HepG2 (cell line): ENCODE measurements around the gene ANKS1B. TPM values are rescaled to one million over a fixed set of nuclear protein-coding genes. Genes with fewer than 3 reads are reported as not detected.

ENCODE experiments used
- ATAC-seq: fragments of 200-7000 bp; cut with Tn5 transposase; 3 replicates; pipeline ENCODE4 v1.9.1; 2020; ENCODE audit warnings: mild to moderate bottlenecking, moderate library complexity
- BruUV-seq: library from RNA; stranded (reverse); fragments of 400-500 nt; replicated peaks from 2 replicates; lab custom pipeline; 2021; lab: Mats Ljungman, UMichigan
- CTCF ChIA-PET: fragments of 300-600 bp; formaldehyde crosslinking; extraction: SDS; loops from one replicate; lab custom pipeline; 2021; ENCODE audit warnings: low total read pairs, inconsistent platforms, low intra/inter-chr PET ratio; lab: Yijun Ruan, JAX
- POLR2A ChIA-PET: fragments of 350-600 bp; sonication (Branson Sonifier 250); formaldehyde crosslinking; loops from one replicate; lab custom pipeline; 2020; ENCODE audit warnings: antibody characterized with exemption, inconsistent platforms; lab: Yijun Ruan, JAX
- DNase-seq: peaks from one replicate; pipeline ENCODE4 v3.0.0-alpha.2; 2015; ENCODE audit warnings: low spot score
- FAIRE-seq: peaks from 3 replicates; lab custom pipeline; 2011; peaks lifted over from hg19 to GRCh38; lab: Jason Lieb, UNC
- H2AFZ ChIP-seq: one replicate; pipeline ENCODE4 v1.6.1; 2011; ENCODE audit warnings: low read length, inconsistent platforms
- H3K27ac ChIP-seq: fragments of 300-600 bp; 3 replicates; pipeline ENCODE4 v1.8.0; 2011; ENCODE audit warnings: mixed run types, mild to moderate bottlenecking, mixed read lengths, low read length, inconsistent platforms; ENCODE audit not compliant: insufficient read depth; ENCODE audit errors: extremely low read length
- H3K27me3 ChIP-seq, 2 experiments: fragments of 200-600 bp in 1 of 2; 2 replicates in 1 of 2; 3 replicates in 1 of 2; pipeline versions ENCODE4 v1.6.0 to v1.8.0; 2011; ENCODE audit warnings: low read length in 2 of 2, mild to moderate bottlenecking in 2 of 2, moderate library complexity in 2 of 2, inconsistent platforms in 1 of 2; ENCODE audit not compliant: insufficient read depth in 2 of 2, control insufficient read depth in 1 of 2
- H3K36me3 ChIP-seq, 2 experiments: fragments of 200-600 bp in 1 of 2; replicated peaks in 1 of 2; 2 replicates in 1 of 2; 3 replicates in 1 of 2; pipeline versions ENCODE4 v1.5.1 to v1.8.0; 2011; ENCODE audit warnings: low read length in 2 of 2, inconsistent platforms in 1 of 2; ENCODE audit not compliant: insufficient read depth in 2 of 2, control insufficient read depth in 1 of 2
- H3K4me1 ChIP-seq: 2 replicates; pipeline ENCODE4 v1.5.1; 2012; ENCODE audit warnings: low read length, inconsistent platforms; ENCODE audit not compliant: insufficient read depth
- H3K4me2 ChIP-seq: 2 replicates; pipeline ENCODE4 v1.6.0; 2011; ENCODE audit warnings: low read depth, low read length, inconsistent platforms
- H3K4me3 ChIP-seq, 3 experiments: fragments of 200-600 bp in 1 of 3; sonication (generic), shearing (Covaris generic) in 1 of 3; replicated peaks in 1 of 3; 2 replicates each; pipeline ENCODE4 v1.5.1; 2011 to 2016; ENCODE audit warnings: low read length in 3 of 3, inconsistent platforms in 2 of 3, low read depth in 2 of 3, mild to moderate bottlenecking in 2 of 3, control low read depth in 1 of 3, mixed read lengths in 1 of 3; ENCODE audit not compliant: insufficient read depth in 1 of 3
- H3K79me2 ChIP-seq: one replicate; pipeline ENCODE4 v1.6.1; 2011; ENCODE audit warnings: low read length, inconsistent platforms; ENCODE audit not compliant: insufficient read depth
- H3K9ac ChIP-seq: 2 replicates; pipeline ENCODE4 v1.6.0; 2011; ENCODE audit warnings: mild to moderate bottlenecking, low read depth, low read length, inconsistent platforms; ENCODE audit not compliant: insufficient read depth
- H3K9me3 ChIP-seq: 2 replicates; pipeline ENCODE4 v1.5.1; 2012; ENCODE audit warnings: mild to moderate bottlenecking, low read length
- H4K20me1 ChIP-seq: 2 replicates; pipeline ENCODE4 v1.6.0; 2011; ENCODE audit warnings: inconsistent platforms, mild to moderate bottlenecking, low read length, moderate library complexity; ENCODE audit not compliant: insufficient read depth
- CSRNP1 ChIP-seq: sonication (generic); formaldehyde crosslinking; IDR thresholded peaks from 2 replicates; pipeline ENCODE4 v1.8.1; 2023; ENCODE audit warnings: mild to moderate bottlenecking, missing genetic modification reagents
- CTCF ChIP-seq: sonication (generic); formaldehyde crosslinking; IDR thresholded peaks from 2 replicates; pipeline ENCODE4 v1.5.0; 2020; ENCODE audit warnings: mild to moderate bottlenecking, missing genetic modification reagents, moderate library complexity
- GMEB1 ChIP-seq: sonication (generic); formaldehyde crosslinking; IDR thresholded peaks from 2 replicates; pipeline ENCODE4 v1.5.1; 2020; ENCODE audit warnings: missing genetic modification reagents, mild to moderate bottlenecking, borderline replicate concordance
- PPARG ChIP-seq: conservative IDR thresholded peaks from 2 replicates; pipeline ENCODE4 v1.6.1; 2016; ENCODE audit warnings: missing biosample characterization, missing genetic modification reagents
- THRA ChIP-seq: sonication (generic); formaldehyde crosslinking; IDR thresholded peaks from 2 replicates; pipeline ENCODE4 v1.4.0; 2020; ENCODE audit warnings: missing genetic modification reagents, borderline replicate concordance
- ZNF660 ChIP-seq: sonication (generic); formaldehyde crosslinking; IDR thresholded peaks from 2 replicates; pipeline ENCODE4 v1.5.1; 2020; ENCODE audit warnings: mild to moderate bottlenecking, low read depth, missing genetic modification reagents, borderline replicate concordance
- WGBS: methylation state at CpG from one replicate; pipeline ENCODE4 v1.1.6; 2017; ENCODE audit warnings: low lambda C conversion rate; 5-methylcytosine and 5-hydroxymethylcytosine counted together
- in situ Hi-C: cut with HindIII; loops from 2 replicates; pipeline ENCODE4 v1.10.0; 2017; ENCODE audit warnings: low pct_unique_long_range_greater_than_20kb; ENCODE audit not compliant: extremely low pct_ligation_motif_present
- intact Hi-C: fragments of 100-400 bp; cut with micrococcal nuclease; formaldehyde crosslinking; loops from one replicate; pipeline ENCODE4 v1.10.0; 2022; ENCODE audit not compliant: unreplicated experiment
- polyA plus RNA-seq, 8 experiments: library from polyadenylated mRNA; depleted of rRNA in 3 of 8; stranded (reverse) in 7 of 8; unstranded in 1 of 8; fragments of >200 nt; fragmentation: Illumina TruSeq in 4 of 8; extraction: Trizol in 4 of 8; gene quantifications; 2 replicates each; pipeline versions ENCODE4 v1.2.1 to v1.2.3, GENCODE V29; 2011 to 2016; ENCODE audit warnings: low read depth in 4 of 8, missing spikeins in 1 of 8, mixed read lengths in 1 of 8; ENCODE audit not compliant: insufficient read depth in 1 of 8
- total RNA-seq, 5 experiments: library from RNA; depleted of rRNA; stranded (reverse); fragments of >200 nt; fragmentation: Illumina TruSeq; extraction: Trizol; gene quantifications; 2 replicates each; pipeline ENCODE4 v1.2.3, GENCODE V29; 2016; ENCODE audit warnings: low read depth in 1 of 5

The ANKS1B gene
- total and polyA plus RNA-seq, 2 of the 13 experiments (the other 11 are each of a cell fraction or from before 2014, with no cell fraction given): 0.15 TPM; not detected in 1

GRCh38 chr12:98709022-98709421 lies 1275.7 kb downstream of the ANKS1B start:
- in situ Hi-C loops: no loop called here
- no peak overlapping the region for H3K27ac ChIP-seq
- H3K9me3 ChIP-seq: no peaks in the 10 kb centered on the region
- H3K4me1 ChIP-seq: no peaks in the 10 kb centered on the region
- TF ChIP-seq CSRNP1 (CRISPR knock-in tag): no peak
- no peak for TF ChIP-seq PPARG
- no peak for TF ChIP-seq ZNF660
- TF ChIP-seq CTCF (CRISPR knock-in tag): no peak
- TF ChIP-seq GMEB1 (CRISPR knock-in tag): no peak
- TF ChIP-seq THRA: no peak
- TF ChIP-seq, all 625 proteins: peak for 0
- CTCF ChIA-PET: no interaction called here
- intact Hi-C loops: no loop called here
- no peaks in the 10 kb centered on the region for H3K79me2 ChIP-seq
- H3K36me3 ChIP-seq: peaks cover 7 to 25% of the 10 kb centered on the region in 2 experiments
- no peak overlapping the region for H3K9ac ChIP-seq
- no peak for DNase-seq
- H3K4me3 ChIP-seq: no peak overlapping the region
- POLR2A ChIA-PET: no interaction called here
- 95% methylated on average over 1 of the region's 1 CpG for WGBS
- no peak overlapping the region for H2AFZ ChIP-seq
- no peaks in the 10 kb centered on the region for H4K20me1 ChIP-seq
- H3K27me3 ChIP-seq: no peaks in the 10 kb centered on the region
- FAIRE-seq: no peak
- no peak overlapping the region for H3K4me2 ChIP-seq
- ATAC-seq: no peak
- no TSS peak for BruUV-seq
